H9 (cell line): Measurements from ENCODE around the gene TICRR. TPM values are rescaled to one million over a fixed set of nuclear protein-coding genes. Genes with fewer than 3 reads are reported as not detected.

Experiments used
- DNase-seq: peaks from one replicate; pipeline ENCODE4 v3.0.0-alpha.2; 2017
- H2AFZ ChIP-seq: one replicate; pipeline ENCODE4 v1.6.1; 2013; ENCODE audit warnings: mild to moderate bottlenecking, low read length, control low read depth, moderate library complexity
- H2AK5ac ChIP-seq: 2 replicates; pipeline ENCODE4 v1.6.1; 2013; ENCODE audit warnings: low read length, control low read depth, mixed read lengths; ENCODE audit not compliant: insufficient read length
- H2BK120ac ChIP-seq: one replicate; pipeline ENCODE4 v1.6.1; 2013; ENCODE audit warnings: low read depth, mild to moderate bottlenecking, low read length, control low read depth, inconsistent platforms; ENCODE audit not compliant: poor library complexity, severe bottlenecking
- H2BK12ac ChIP-seq: 2 replicates; pipeline ENCODE4 v1.6.1; 2013; ENCODE audit warnings: low read length, control low read depth, mixed read lengths, low read depth; ENCODE audit not compliant: insufficient read length
- H2BK15ac ChIP-seq: 2 replicates; pipeline ENCODE4 v1.6.1; 2013; ENCODE audit warnings: low read depth, low read length, control low read depth
- H2BK20ac ChIP-seq: one replicate; pipeline ENCODE4 v1.6.1; 2013; ENCODE audit warnings: low read depth, mild to moderate bottlenecking, low read length, control low read depth, inconsistent platforms; ENCODE audit not compliant: poor library complexity, severe bottlenecking
- H2BK5ac ChIP-seq: 2 replicates; pipeline ENCODE4 v1.6.1; 2013; ENCODE audit warnings: low read length, control low read depth, mixed read lengths; ENCODE audit not compliant: insufficient read length
- H3K14ac ChIP-seq: 2 replicates; pipeline ENCODE4 v1.6.1; 2013; ENCODE audit warnings: low read length, control low read depth; ENCODE audit not compliant: insufficient read depth
- H3K18ac ChIP-seq: 2 replicates; pipeline ENCODE4 v1.6.1; 2013; ENCODE audit warnings: low read depth, mild to moderate bottlenecking, mixed read lengths, low read length, control low read depth; ENCODE audit not compliant: insufficient read length
- H3K23ac ChIP-seq: 2 replicates; pipeline ENCODE4 v1.6.1; 2013; ENCODE audit warnings: low read length, control low read depth, mixed read lengths, low read depth; ENCODE audit not compliant: insufficient read length
- H3K23me2 ChIP-seq: 2 replicates; pipeline ENCODE4 v1.6.1; 2013; ENCODE audit warnings: low read depth, mild to moderate bottlenecking, mixed read lengths, low read length, control low read depth; ENCODE audit not compliant: insufficient read length, poor library complexity, severe bottlenecking
- H3K27ac ChIP-seq: 2 replicates; pipeline ENCODE4 v1.5.1; 2013; ENCODE audit warnings: low read length, control low read depth, mixed read lengths, low read depth; ENCODE audit not compliant: insufficient read length
- H3K27me3 ChIP-seq: 2 replicates; pipeline ENCODE4 v1.6.1; 2013; ENCODE audit warnings: low read length, control low read depth, inconsistent platforms; ENCODE audit not compliant: insufficient read depth
- H3K4ac ChIP-seq: 2 replicates; pipeline ENCODE4 v1.6.1; 2013; ENCODE audit warnings: low read depth, mild to moderate bottlenecking, control low read depth, inconsistent platforms, low read length, moderate library complexity
- H3K4me1 ChIP-seq: 2 replicates; pipeline ENCODE4 v1.6.1; 2013; ENCODE audit warnings: low read length, control low read depth, inconsistent platforms; ENCODE audit not compliant: insufficient read depth
- H3K4me2 ChIP-seq: 2 replicates; pipeline ENCODE4 v1.6.1; 2013; ENCODE audit warnings: low read length, control low read depth, mixed read lengths; ENCODE audit not compliant: insufficient read length, insufficient read depth
- H3K56ac ChIP-seq: 2 replicates; pipeline ENCODE4 v1.6.1; 2013; ENCODE audit warnings: low read depth, mild to moderate bottlenecking, mixed read lengths, low read length, control low read depth; ENCODE audit not compliant: insufficient read length
- H3K79me1 ChIP-seq: 2 replicates; pipeline ENCODE4 v1.6.1; 2013; ENCODE audit warnings: low read depth, mild to moderate bottlenecking, moderate library complexity, low read length, control low read depth, inconsistent platforms; ENCODE audit not compliant: insufficient read depth, poor library complexity, severe bottlenecking
- H3K79me2 ChIP-seq: 2 replicates; pipeline ENCODE4 v1.6.1; 2013; ENCODE audit warnings: low read length, control low read depth, inconsistent platforms; ENCODE audit not compliant: insufficient read depth
- H3K9ac ChIP-seq: 2 replicates; pipeline ENCODE4 v1.6.1; 2013; ENCODE audit warnings: low read length, control low read depth, mixed read lengths; ENCODE audit not compliant: insufficient read length; ENCODE audit errors: extremely low read depth
- H3K9me3 ChIP-seq: one replicate; pipeline ENCODE4 v1.6.1; 2013; ENCODE audit warnings: low read depth, low read length, inconsistent platforms; ENCODE audit not compliant: control insufficient read depth
- H3T11ph ChIP-seq: one replicate; pipeline ENCODE4 v1.6.1; 2013; ENCODE audit warnings: mild to moderate bottlenecking, low read length, control low read depth, inconsistent platforms
- H4K20me1 ChIP-seq: one replicate; pipeline ENCODE4 v1.6.1; 2013; ENCODE audit not compliant: control insufficient read depth, insufficient read length, insufficient read depth
- H4K5ac ChIP-seq: 2 replicates; pipeline ENCODE4 v1.6.1; 2013; ENCODE audit warnings: low read depth, mild to moderate bottlenecking, mixed read lengths, low read length, control low read depth; ENCODE audit not compliant: insufficient read length
- H4K8ac ChIP-seq: replicated peaks from 2 replicates; pipeline ENCODE4 v1.6.1; 2013; ENCODE audit warnings: low read length, control low read depth, mixed read lengths, low read depth; ENCODE audit not compliant: insufficient read length
- H4K91ac ChIP-seq: 2 replicates; pipeline ENCODE4 v1.6.1; 2013; ENCODE audit warnings: low read depth, mild to moderate bottlenecking, moderate library complexity, mixed read lengths, low read length, control low read depth; ENCODE audit not compliant: insufficient read length
- H3K27ac Mint-ChIP-seq, 3 experiments: 2 replicates in 2 of 3; 3 replicates in 1 of 3; pipeline ENCODE4 v1.8.0; 2020 to 2021; ENCODE audit warnings: mixed read lengths in 3 of 3, mild to moderate bottlenecking in 1 of 3, moderate library complexity in 1 of 3
- H3K27me3 Mint-ChIP-seq: 2 replicates; pipeline ENCODE4 v1.8.0; 2021; ENCODE audit warnings: low read depth, mild to moderate bottlenecking, moderate library complexity, mixed read lengths
- H3K36me3 Mint-ChIP-seq, 3 experiments: 2 replicates in 2 of 3; 3 replicates in 1 of 3; pipeline ENCODE4 v1.8.0; 2020 to 2021; ENCODE audit warnings: low read depth in 3 of 3, mixed read lengths in 3 of 3; ENCODE audit not compliant: insufficient read depth in 1 of 3
- H3K4me1 Mint-ChIP-seq, 2 experiments: 2 replicates each; pipeline ENCODE4 v1.8.0; 2020; ENCODE audit warnings: mixed read lengths in 2 of 2
- H3K4me3 Mint-ChIP-seq, 2 experiments: 2 replicates in 1 of 2; 3 replicates in 1 of 2; pipeline ENCODE4 v1.8.0; 2020 to 2021; ENCODE audit warnings: mild to moderate bottlenecking in 2 of 2, mixed read lengths in 2 of 2, moderate library complexity in 1 of 2
- H3K9me3 Mint-ChIP-seq, 2 experiments: 2 replicates in 1 of 2; 3 replicates in 1 of 2; pipeline ENCODE4 v1.8.0; 2020; ENCODE audit warnings: mild to moderate bottlenecking in 2 of 2, mixed read lengths in 2 of 2, moderate library complexity in 1 of 2
- CTCF ChIP-seq: fragments of 200-600 bp; sonication (generic); conservative IDR thresholded peaks from 3 replicates; pipeline ENCODE4 v1.8.0; 2021; ENCODE audit warnings: antibody characterized with exemption, mild to moderate bottlenecking
- WGBS: extraction: QIAGEN DNeasy Blood & Tissue Kit; methylation state at CpG from one replicate; pipeline ENCODE4 v1.1.7; 2013; ENCODE audit warnings: missing lambda C conversion rate, low lambda C conversion rate, mixed read lengths; ENCODE audit not compliant: insufficient read length; ENCODE audit errors: extremely low coverage; 5-methylcytosine and 5-hydroxymethylcytosine counted together
- total RNA-seq: library from RNA; stranded (reverse); gene quantifications from 2 replicates; pipeline ENCODE4 v1.2.1, GENCODE V29; 2021

The TICRR gene
- total RNA-seq, 1 experiment from 2014 or later: 26.0 TPM

- Histone ChIP-seq H4K20me1 (no peaks in the 10 kb centered on the region), H3K27ac (no peak overlapping the region), H3K23me2 (no peaks in the 10 kb centered on the region), H3K56ac (no peak overlapping the region), H3K27me3 (no peaks in the 10 kb centered on the region; the same call in 1 of the 2 replicates), H4K91ac (no peak overlapping the region), H2BK15ac (no peak overlapping the region), H3K4me2 (no peak overlapping the region), H2BK5ac (no peak overlapping the region), H4K5ac (no peak overlapping the region), H2AK5ac (no peak overlapping the region), H3K14ac (no peak overlapping the region), H3K79me2 (no peaks in the 10 kb centered on the region), H3K9ac (no peak overlapping the region), H2BK12ac (no peak overlapping the region), H3K4me1 (no peaks in the 10 kb centered on the region), H4K8ac (no peak overlapping the region), H3T11ph (no peak overlapping the region), H2BK120ac (no peak overlapping the region), H3K79me1 (no peaks in the 10 kb centered on the region), H3K9me3 (no peaks in the 10 kb centered on the region), H3K18ac (no peak overlapping the region), H3K23ac (no peak overlapping the region), H2AFZ (no peak overlapping the region), H2BK20ac (no peak overlapping the region), H3K4ac (no peak overlapping the region)
- no CpG with 5 or more reads among the region's 13 CpGs for WGBS
- TF ChIP-seq CTCF: no peak
- H3K4me3 Mint-ChIP-seq: 0 out of 5 replicates have a peak overlapping the region, but pooled peaks of 1 of the 2 experiments have one; percentile 17
- DNase-seq: no peak
- no peaks in the 10 kb centered on the region for H3K9me3 Mint-ChIP-seq
- H3K36me3 Mint-ChIP-seq: no peaks in the 10 kb centered on the region; a peak in 1 of 7 replicates
- peaks cover 32% of the 10 kb centered on the region for H3K27me3 Mint-ChIP-seq
- H3K27ac Mint-ChIP-seq: no peak overlapping the region
- peaks cover 9 to 20% of the 10 kb centered on the region in 2 experiments for H3K4me1 Mint-ChIP-seq
Measured at GRCh38 chr15:89666858-89667705, 91.8 kb downstream of the TICRR start.
